Measurements from ENCODE around the gene SKA2.

SKA2 gene

DNA sequence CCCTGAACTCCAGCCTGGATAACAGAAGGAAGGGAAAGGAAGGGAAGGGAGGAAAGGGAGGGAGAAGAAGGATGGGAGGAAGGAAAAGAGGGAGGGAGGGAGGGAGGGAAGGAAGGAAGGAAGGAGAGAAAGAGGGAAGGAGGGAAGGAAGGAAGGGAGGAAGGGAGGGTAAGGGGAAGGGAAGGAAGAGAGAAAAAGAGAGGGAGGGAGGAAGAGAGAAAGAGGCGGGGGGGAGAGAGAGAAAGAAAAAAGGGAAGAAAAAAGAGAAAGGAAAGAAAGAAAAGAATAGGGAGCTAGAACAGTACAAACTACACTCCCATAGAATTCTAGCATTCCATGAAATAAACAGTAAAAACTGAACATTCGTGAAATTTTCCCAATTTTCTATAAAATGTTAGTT lies 25.2 kb downstream of the SKA2 start:
- Mint-ChIP-seq H3K27me3 (no peaks in the 10 kb centered on the region), H3K27ac (no peak overlapping the region), H3K36me3 (peaks cover 3% of the 10 kb centered on the region)

DNA sequence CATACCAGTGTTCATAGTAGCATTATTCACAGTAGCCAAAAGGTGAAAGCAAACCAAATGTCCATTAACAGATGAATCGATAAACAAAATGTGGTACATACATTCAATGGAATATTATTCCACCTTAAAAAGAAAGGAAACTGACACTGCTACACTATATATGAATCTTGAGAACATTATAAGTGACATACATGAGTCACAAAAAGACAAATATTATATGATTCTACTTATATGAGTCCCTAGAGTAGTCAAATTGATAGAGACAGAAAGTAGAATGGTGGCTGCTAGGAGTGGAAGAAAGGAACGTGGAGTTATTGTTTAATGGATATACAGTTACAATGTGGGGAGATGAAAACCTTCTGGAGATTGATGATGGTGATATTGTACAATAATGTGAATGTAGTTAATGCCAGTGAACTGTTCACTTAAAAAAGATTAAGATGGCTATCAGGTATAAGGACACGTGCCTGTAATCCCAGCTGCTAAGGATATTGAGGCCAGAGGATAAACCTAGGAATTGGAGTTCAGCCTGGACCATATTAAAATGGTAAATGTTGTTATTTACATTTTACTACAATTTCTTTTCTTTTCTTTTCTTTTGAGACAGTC lies 28.1 kb downstream of the SKA2 start:
- Mint-ChIP-seq H3K4me1 (ENCODE audit: low read depth) (no peaks in the 10 kb centered on the region), H3K27ac (peak overlapping the region; percentile 12), H3K27me3 (no peaks in the 10 kb centered on the region), H3K36me3 (peaks cover 7% of the 10 kb centered on the region), H3K4me3 (no peak overlapping the region), H3K9me3 (ENCODE audit: low read depth) (no peaks in the 10 kb centered on the region)

More for the DNA sequence above, 25.2 kb downstream of the SKA2 start:
- Mint-ChIP-seq H3K4me1 (ENCODE audit: low read depth) (no peaks in the 10 kb centered on the region), H3K9me3 (ENCODE audit: low read depth) (no peaks in the 10 kb centered on the region), H3K4me3 (no peak overlapping the region)

DNA sequence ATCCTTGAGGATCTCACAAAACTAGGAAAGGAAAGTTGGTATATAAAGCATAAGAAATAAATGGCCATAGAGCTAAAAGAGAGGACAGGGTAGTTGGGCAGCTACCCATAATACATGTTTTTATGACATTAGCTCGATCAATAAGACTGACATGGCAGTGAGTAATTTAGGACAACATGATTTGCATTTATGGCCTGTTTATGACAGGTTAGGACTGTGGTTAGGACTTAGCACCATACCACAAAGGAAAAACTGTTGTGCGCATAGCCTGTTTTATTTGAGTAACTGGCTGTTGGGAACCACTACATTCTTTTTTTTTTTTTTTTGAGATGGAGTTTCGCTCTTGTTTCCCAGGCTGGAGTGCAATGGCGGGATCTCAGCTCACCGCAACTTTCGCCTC lies 30.3 kb downstream of the SKA2 start:
- no peaks in the 10 kb centered on the region for H3K27me3 Mint-ChIP-seq
- H3K36me3 Mint-ChIP-seq = peaks cover 7% of the 10 kb centered on the region
- H3K4me1 Mint-ChIP-seq (ENCODE audit: low read depth) = no peaks in the 10 kb centered on the region
- H3K27ac Mint-ChIP-seq = no peak overlapping the region
- H3K9me3 Mint-ChIP-seq (ENCODE audit: low read depth) = no peaks in the 10 kb centered on the region
- no peak overlapping the region for H3K4me3 Mint-ChIP-seq

DNA sequence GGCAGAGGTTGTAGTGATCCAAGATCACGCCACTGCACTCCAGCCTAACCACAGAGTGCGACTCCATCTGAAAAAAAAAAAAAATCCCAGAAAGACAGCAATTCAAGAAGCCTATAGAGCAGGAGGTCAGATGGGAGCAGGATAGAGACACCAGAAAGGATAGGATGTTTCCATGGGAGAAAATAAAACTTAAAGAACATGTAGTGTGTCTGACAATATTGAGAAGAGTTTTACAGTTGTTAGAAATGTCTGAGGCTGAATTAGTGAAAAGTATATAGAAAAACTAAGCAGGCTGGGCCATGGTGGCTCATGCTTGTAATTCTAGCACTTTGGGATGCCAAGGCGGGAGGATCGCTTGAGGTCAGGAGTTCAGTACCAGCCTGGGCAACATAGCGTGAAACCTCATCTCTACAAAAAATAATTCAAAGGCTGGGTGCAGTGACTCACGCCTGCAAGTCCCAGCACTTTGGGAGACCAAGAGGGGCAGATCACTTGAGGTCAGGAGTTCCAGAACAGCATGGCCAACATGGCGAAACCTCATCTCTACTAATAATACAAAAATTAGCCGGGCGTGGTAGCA lies 33.0 kb downstream of the SKA2 start:
- H3K36me3 Mint-ChIP-seq = peaks cover 6% of the 10 kb centered on the region
- no peaks in the 10 kb centered on the region for H3K9me3 Mint-ChIP-seq (ENCODE audit: low read depth)
- H3K27me3 Mint-ChIP-seq = no peaks in the 10 kb centered on the region
- no peak overlapping the region for H3K27ac Mint-ChIP-seq
- H3K4me3 Mint-ChIP-seq = no peak overlapping the region
- H3K4me1 Mint-ChIP-seq (ENCODE audit: low read depth) = no peaks in the 10 kb centered on the region

DNA sequence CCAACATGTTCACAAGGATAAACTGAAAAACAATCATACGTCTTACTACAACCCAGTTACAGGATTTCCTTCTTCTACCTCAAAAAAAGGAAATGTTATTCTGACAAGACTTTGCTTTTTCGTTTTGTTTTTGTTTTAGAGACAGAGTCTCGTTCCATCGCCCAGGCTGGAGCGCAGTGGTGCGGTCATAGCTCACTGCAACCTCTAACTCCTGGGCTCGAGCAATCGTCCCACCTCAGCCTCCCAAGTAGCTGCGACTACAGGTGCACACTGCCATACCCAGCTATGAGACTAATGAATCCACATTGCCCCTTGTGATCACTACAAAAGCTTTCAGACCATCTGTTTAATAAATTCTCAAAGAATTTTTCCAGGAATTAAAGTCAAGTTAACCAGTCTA lies 39.5 kb downstream of the SKA2 start:
- Mint-ChIP-seq H3K4me3 (no peak overlapping the region), H3K4me1 (ENCODE audit: low read depth) (no peaks in the 10 kb centered on the region), H3K36me3 (no peaks in the 10 kb centered on the region), H3K27ac (no peak overlapping the region), H3K9me3 (ENCODE audit: low read depth) (no peaks in the 10 kb centered on the region), H3K27me3 (no peaks in the 10 kb centered on the region)

- Mint-ChIP-seq H3K36me3 (no peaks in the 10 kb centered on the region), H3K4me1 (ENCODE audit: low read depth) (peaks cover 6% of the 10 kb centered on the region), H3K27ac (no peak overlapping the region), H3K4me3 (no peak overlapping the region), H3K9me3 (ENCODE audit: low read depth) (no peaks in the 10 kb centered on the region), H3K27me3 (no peaks in the 10 kb centered on the region)
Measured at GRCh38 chr17:59111539-59111938, 43.4 kb downstream of the SKA2 start.

DNA sequence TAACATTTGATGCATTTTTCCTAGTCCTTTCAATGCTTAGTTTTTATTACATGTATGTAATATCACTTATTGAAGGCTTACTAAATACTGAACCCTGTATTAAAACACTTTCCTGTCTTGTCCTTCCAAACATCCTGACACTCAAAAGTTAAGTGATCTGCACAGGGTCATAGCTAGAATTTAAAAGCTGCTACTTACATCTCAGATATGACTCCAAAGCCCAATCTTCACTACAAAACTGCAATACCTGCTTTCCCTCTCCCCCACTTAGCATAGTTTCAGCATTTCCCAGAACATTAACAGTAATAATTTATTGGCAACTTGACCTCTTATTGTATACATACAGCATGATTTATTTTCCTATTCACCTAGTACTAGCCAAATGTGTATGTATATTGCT lies 44.0 kb downstream of the SKA2 start:
- Mint-ChIP-seq H3K36me3 (no peaks in the 10 kb centered on the region), H3K9me3 (ENCODE audit: low read depth) (no peaks in the 10 kb centered on the region), H3K27me3 (no peaks in the 10 kb centered on the region), H3K4me3 (no peak overlapping the region), H3K27ac (no peak overlapping the region), H3K4me1 (ENCODE audit: low read depth) (peaks cover 7% of the 10 kb centered on the region)

GRCh38 chr17:59108400-59109102 lies 46.4 kb downstream of the SKA2 start:
- H3K36me3 Mint-ChIP-seq = no peaks in the 10 kb centered on the region
- H3K4me3 Mint-ChIP-seq = peak overlapping the region; percentile 10
- no peak overlapping the region for H3K27ac Mint-ChIP-seq
- no peaks in the 10 kb centered on the region for H3K9me3 Mint-ChIP-seq (ENCODE audit: low read depth)
- H3K4me1 Mint-ChIP-seq (ENCODE audit: low read depth) = peaks cover 24% of the 10 kb centered on the region
- no peaks in the 10 kb centered on the region for H3K27me3 Mint-ChIP-seq

- Mint-ChIP-seq H3K27me3 (no peaks in the 10 kb centered on the region), H3K4me3 (peak overlapping the region; percentile 97), H3K27ac (peak overlapping the region; percentile 86), H3K9me3 (ENCODE audit: low read depth) (no peaks in the 10 kb centered on the region), H3K4me1 (ENCODE audit: low read depth) (peaks cover 24% of the 10 kb centered on the region), H3K36me3 (no peaks in the 10 kb centered on the region)
Measured at GRCh38 chr17:59107306-59107670, 47.7 kb downstream of the SKA2 start.

DNA sequence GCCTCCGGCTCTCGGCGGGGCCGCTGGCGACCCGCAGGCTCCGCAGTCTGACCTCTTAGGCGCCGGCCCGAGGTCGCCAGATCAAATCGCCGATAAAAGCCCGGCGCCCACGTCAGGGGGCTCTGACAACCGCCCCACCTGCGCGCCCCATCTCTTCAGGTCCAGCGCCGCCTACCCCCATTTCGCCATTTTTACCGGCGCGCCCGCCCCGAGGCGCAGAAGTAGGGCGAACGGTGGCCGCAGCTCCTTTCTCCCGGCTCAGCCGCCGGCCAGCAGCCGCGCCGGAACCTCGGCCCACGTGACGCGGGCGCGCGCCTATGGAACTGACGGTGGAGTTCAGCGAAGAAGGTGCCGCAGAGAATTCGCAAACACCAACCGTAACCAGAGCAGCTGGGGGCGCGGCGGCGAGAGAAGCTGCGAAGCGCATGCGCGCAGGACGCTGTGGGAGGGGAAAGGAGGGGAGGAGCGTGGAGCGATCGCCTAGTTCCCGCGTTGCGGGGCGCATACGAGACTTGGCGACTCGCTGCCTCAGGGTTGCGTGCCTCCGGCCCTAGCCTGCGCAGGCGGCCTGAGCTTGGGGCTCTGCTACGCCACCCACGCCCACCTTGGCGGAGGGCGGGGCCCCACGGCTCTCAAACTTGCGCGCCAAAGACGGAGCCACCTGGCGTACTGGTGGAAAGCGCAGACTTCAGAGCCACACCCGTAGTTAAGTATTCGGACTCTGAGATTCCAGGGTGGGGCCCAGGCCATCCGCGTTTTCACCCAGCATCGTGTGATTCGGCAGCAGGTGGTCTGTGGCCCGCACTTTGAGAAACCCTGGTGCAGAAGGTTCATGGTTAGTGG lies 48.3 kb downstream of the SKA2 start, which contains the start of gene TRIM37:
Gene TRIM37, minus strand, starts transcription at position 418 of the 843 bp plus-strand sequence. CDS start 419 bp downstream, outside the sequence.
- H3K36me3 Mint-ChIP-seq = no peaks in the 10 kb centered on the region
- peaks cover 28% of the 10 kb centered on the region for H3K4me1 Mint-ChIP-seq (ENCODE audit: low read depth)
- H3K9me3 Mint-ChIP-seq (ENCODE audit: low read depth) = no peaks in the 10 kb centered on the region
- H3K4me3 Mint-ChIP-seq = peak within 1 kb of the TSS; percentile 97
- H3K27me3 Mint-ChIP-seq = no peaks in the 10 kb centered on the region
- H3K27ac Mint-ChIP-seq = peak within 1 kb of the TSS; percentile 88

- H3K4me1 Mint-ChIP-seq (ENCODE audit: low read depth) = peaks cover 30% of the 10 kb centered on the region
- H3K4me3 Mint-ChIP-seq = peak overlapping the region; percentile 97
- no peaks in the 10 kb centered on the region for H3K27me3 Mint-ChIP-seq
- H3K27ac Mint-ChIP-seq = peak overlapping the region; percentile 88
- H3K9me3 Mint-ChIP-seq (ENCODE audit: low read depth) = no peaks in the 10 kb centered on the region
- no peaks in the 10 kb centered on the region for H3K36me3 Mint-ChIP-seq
Measured at GRCh38 chr17:59105852-59106462, 49.0 kb downstream of the SKA2 start.

DNA sequence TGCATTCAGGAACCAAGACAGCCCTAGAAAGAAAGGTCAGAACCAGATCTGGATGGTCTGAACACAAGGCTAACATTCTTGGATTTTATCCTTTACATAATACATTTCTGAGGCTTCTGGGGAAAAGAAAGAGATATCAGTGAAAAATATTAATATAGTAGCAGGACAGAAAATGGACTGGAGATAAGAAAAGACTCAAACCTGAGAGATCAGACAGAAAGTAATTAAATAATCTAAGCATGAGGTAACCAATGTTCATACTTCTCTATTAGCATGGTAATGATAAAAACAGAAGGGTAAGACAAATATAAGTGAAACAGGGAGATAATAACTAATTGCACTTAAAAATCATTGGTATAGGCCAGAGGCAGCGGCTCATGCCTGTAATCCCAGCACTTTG lies 53.8 kb downstream of the SKA2 start:
- H3K4me1 Mint-ChIP-seq (ENCODE audit: low read depth) = peaks cover 38% of the 10 kb centered on the region
- H3K27ac Mint-ChIP-seq = no peak overlapping the region
- peaks cover 11% of the 10 kb centered on the region for H3K36me3 Mint-ChIP-seq
- H3K9me3 Mint-ChIP-seq (ENCODE audit: low read depth) = no peaks in the 10 kb centered on the region
- H3K4me3 Mint-ChIP-seq = no peak overlapping the region
- H3K27me3 Mint-ChIP-seq = no peaks in the 10 kb centered on the region

DNA sequence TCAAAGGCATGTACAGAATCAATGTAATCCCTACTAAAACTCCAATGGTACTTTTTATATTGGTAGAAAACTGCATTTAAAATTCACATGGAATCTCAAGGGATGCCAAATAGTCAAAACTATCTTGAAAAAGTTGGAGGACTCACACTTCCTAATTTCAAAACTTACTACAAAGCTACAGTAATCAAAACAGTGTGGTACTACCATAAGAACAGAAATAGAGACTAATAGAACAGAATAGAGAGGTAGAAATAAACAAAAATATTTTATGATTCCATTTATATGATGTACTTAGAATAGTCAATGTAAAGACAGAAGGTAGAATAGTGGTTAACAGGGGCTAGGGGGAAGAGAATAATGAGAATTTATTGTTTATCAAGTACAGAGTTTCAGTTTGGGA lies 57.1 kb downstream of the SKA2 start:
- H3K27ac Mint-ChIP-seq = no peak overlapping the region
- H3K9me3 Mint-ChIP-seq (ENCODE audit: low read depth) = no peaks in the 10 kb centered on the region
- H3K4me3 Mint-ChIP-seq = no peak overlapping the region
- peaks cover 13% of the 10 kb centered on the region for H3K36me3 Mint-ChIP-seq
- H3K4me1 Mint-ChIP-seq (ENCODE audit: low read depth) = peaks cover 28% of the 10 kb centered on the region
- no peaks in the 10 kb centered on the region for H3K27me3 Mint-ChIP-seq

DNA sequence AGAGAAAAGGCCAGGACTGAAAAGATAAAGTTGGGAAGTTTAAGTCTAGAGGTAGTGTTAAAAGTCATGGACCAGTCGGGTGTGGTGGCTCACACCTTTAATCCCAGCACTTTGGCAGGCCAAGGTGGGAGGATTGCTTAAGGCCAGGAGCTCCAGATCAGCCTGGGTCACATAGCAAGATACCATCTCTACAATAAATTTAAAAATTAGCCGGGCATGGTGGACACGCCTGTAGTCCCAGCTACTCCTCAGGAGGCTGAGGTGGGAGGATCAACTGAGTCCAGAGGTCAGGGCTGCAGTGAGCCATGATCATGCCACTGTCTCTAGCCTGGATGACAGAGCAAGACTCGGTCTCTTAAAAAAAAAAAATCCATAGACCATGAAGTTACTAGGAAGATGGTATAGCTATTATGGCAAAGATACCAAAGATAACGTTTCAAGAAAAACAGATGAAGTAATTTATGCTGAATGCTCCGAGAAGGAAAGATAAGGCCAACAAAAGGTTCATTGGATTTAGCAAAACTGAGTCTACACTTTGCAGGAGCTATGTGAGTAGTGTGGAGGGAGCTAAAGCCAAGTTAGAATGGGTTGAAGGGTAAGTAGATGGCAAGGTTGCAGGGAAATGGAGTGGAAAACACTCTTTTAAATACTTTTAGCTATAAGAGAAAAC lies 60.0 kb downstream of the SKA2 start:
- H3K9me3 Mint-ChIP-seq (ENCODE audit: low read depth) = no peaks in the 10 kb centered on the region
- no peak overlapping the region for H3K27ac Mint-ChIP-seq
- H3K4me1 Mint-ChIP-seq (ENCODE audit: low read depth) = peaks cover 18% of the 10 kb centered on the region
- H3K36me3 Mint-ChIP-seq = peaks cover 8% of the 10 kb centered on the region
- H3K4me3 Mint-ChIP-seq = no peak overlapping the region
- no peaks in the 10 kb centered on the region for H3K27me3 Mint-ChIP-seq
